Stimulated activated CD8-positive, alpha-beta memory T cell treated with anti-CD3 and anti-CD28 coated beads, Interleukin-12 subunit alpha, Interleukin-12 subunit beta, amount 100 ng/mL, for 4 hours (primary cell): Measurements from ENCODE around the gene SSR1.
"Not testable (repeated sequence)": the region's sequence is repeated elsewhere in the genome, so short reads cannot be mapped to it uniquely, and the experiment has no call there.

Source experiments
- DNase-seq: peaks from one replicate; pipeline ENCODE4 v3.0.0-alpha.2; 2020; ENCODE audit warnings: low read depth

Gene SSR1

DNA sequence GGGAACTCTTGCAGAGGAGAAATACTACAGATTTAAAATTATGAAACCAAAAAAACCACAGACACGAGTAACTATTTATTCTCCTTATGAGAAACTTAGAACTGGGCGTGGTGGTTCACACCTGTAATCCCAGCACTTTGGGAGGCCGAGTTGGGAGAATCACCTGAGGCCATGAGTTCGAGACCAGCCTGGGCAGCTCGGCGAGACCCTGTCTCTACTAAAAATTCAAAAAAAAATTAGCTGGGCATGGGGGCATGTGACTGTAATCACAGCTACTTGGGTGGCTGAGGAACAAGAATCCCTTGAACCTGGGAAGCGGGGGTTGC lies 36.8 kb downstream of the SSR1 start:
- DNase-seq, result no peak

- DNase-seq, result not testable (repeated sequence)
Measured at GRCh38 chr6:7274525-7274924, 38.5 kb downstream of the SSR1 start.

DNA sequence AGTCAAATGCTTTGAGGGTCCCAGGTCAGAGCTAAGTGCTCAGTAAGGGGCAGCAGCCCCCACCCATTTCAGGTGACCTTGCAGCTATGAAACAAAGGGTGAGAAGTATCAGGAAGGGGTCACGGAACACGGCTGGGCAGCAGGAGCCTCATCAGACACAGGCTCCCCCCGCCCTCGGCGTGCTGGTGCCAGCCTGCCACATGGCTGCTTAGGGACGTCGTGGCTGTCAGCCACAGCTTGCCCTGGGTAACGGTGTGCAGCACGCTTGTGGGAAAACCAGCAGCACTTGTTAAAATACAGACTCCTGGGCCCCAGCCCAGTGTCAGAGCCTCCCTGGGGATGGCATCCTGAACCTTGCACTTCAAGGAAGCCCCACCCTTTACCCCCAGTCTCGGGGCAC lies 39.3 kb downstream of the SSR1 start:
- DNase-seq, result no peak

DNA sequence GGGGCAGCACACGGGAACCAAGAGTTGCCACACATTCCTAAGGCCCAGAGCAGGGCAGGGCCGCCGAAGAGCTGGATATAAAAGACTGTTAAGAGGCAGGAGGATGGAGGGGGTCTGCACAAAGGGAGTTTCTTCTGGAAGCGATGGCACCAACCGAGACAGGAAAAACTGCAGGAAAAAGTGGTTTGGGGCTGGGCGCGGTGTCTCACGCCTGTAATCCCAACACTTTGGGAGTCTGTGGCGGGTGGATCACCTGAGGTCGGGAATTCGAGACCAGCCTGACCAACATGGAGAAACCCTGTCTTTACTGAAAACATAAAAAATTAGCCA lies 41.8 kb downstream of the SSR1 start:
- no peak for DNase-seq

DNA sequence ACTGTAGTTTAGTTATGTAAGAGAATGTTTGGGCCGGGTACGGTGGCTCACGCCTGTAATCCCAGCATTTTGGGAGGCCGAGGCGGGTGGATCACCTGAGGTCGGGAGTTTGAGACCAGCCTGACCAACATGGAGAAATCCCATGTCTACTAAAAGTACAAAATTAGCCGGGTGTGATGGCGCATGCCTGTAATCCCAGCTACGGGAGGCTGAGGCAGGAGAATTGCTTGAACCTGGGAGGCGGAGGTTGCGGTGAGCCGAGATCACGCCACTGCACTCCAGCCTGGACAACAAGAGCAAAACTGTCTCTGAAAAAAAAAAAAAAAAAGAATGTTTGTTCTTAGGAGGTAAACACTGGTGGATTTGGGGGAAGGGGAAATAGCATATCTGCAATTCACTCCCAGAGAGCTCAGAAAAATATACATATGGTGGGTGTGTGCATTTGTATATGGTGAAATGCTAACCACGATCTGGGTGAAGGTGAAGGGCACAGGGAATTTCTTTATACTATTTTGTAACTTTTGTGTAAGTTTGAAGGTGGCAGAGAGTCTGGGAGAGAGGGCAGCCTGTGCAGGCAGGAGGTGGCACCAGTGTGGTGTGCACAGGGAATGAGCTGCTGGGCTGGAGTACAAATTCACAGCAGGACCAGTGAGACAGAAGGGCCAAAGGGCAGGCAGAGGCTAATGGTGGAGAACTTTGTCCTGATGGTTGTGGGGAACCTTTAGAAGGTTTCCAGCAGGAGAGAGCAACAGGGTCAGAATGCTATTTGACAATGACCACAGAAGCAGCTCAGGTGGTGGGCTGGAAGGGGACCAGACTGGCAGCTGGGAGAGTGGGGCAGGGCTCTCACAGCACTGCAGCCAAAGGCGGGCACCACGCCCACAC lies 42.4 kb downstream of the SSR1 start:
- no peak for DNase-seq

DNA sequence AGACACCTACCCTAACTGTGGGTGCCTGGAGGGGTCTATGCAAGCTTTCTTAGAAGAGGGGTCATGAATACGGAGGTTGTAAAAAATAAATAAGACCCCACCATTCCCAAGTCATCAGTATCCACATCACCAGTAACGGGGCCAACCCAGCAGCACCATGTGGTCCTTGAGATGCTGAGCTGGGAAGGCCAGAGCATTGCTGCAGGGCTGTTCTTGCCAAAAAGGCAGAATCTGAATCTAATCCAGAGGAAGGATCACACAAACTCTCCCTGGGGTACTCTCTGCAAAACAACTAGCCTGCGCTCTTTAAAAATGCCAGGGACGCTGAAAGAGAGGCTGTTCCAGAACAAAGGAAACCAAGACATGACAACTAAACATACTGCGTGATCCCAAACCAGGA lies 43.2 kb downstream of the SSR1 start:
- DNase-seq, result no peak

DNA sequence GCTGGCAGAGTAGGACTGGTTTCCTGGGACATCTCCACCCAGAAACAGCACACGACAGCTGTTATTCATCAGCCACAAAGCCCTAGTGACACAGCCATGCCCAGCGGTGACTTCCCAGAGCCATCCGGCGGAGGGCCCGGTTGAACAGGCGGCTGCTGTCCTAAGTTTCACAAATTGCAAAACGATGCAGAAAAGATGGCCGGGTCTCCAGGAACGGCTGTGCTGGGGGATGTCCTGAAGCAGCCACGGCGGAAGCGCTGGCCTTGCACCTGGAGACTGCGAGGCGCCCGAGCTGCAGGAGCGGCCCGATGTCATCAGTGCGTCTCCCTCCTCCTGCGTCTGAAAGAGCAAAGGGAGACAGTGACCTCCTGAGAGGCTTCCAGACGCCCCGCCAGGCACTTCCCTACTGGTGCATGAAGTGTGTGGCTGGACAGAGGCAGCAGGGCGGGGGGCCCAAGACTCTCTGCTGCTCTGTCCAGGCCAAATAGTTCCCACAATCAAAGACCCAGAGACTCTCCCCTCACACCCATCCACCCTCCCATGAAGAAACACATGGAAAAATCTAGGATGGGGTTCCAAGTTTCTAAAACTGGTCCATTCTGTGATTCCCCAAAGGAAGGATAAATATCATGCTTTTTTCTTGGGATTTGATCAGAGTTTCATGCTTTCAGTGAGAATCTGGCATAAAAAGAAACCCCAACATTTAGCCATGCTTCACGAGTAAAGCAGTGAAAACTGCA lies 44.0 kb downstream of the SSR1 start:
- DNase-seq, result no peak

DNA sequence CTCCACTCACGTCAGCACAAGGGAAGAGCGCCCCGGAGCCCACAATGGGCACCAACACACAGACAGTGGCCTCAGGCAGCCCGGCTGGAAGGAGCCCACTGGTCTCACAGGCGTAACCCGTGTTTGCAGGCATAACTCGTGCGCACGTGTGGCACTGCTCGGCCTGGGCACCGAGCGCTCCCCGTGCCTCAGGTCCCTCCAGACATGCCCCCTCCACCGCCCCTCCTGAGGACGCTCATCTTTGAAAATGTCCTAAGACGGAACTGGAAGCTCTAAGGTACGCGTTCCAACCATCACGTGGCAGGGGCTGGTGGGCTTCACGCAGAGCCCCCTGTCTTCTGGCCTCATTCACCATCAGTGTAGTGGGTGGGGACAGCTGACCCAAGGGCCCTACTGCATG lies 44.6 kb downstream of the SSR1 start:
- DNase-seq, result no peak

DNA sequence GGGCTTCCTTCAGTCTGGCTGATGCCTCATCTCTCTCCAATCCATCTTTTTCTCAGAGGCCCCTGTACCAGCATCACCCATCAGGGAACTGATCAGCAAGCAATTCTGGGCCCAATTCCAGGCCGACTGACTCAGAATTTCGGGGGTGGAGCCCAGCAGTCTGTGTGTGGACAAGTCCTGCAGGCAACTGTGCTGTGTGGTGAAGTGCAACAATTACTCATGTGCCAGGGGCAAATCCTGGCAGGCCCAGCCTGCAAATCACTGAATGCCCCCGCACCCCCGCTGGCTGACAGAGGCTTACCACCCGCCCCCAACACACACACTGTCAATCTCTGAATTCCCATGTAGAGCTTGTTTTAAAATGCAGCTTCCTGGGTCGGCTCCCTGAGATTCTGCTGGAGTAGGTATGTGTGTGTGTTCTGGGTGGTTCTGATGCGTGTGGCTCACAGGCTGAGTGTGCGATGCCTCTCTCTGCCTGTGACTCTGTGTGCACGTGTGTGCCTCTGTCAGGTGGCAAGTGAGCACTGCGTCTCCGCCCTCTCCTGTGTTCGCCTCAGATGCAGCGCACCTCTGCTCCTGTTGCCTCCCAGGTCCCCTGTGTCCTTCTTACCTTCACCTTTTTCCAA lies 45.4 kb downstream of the SSR1 start:
- no peak for DNase-seq

GRCh38 chr6:7267071-7267465 lies 45.9 kb downstream of the SSR1 start:
- DNase-seq, result no peak

DNA sequence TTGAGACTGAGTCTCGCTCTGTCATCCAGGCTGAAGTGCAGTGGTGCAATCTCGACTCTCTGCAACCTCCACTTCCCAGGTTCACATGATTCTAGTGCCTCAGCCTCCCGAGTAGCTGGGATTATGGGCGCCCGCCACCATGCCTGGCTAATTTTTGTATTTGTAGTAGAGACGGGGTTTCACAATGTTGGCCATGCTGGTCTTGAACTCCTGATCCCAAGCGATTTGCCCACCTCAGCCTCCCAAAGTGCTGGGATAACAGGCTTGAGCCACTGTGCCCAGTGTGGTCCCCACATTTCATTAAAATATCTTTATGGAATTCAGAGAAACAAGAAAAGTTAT lies 47.6 kb downstream of the SSR1 start:
- not testable (repeated sequence) for DNase-seq

DNA sequence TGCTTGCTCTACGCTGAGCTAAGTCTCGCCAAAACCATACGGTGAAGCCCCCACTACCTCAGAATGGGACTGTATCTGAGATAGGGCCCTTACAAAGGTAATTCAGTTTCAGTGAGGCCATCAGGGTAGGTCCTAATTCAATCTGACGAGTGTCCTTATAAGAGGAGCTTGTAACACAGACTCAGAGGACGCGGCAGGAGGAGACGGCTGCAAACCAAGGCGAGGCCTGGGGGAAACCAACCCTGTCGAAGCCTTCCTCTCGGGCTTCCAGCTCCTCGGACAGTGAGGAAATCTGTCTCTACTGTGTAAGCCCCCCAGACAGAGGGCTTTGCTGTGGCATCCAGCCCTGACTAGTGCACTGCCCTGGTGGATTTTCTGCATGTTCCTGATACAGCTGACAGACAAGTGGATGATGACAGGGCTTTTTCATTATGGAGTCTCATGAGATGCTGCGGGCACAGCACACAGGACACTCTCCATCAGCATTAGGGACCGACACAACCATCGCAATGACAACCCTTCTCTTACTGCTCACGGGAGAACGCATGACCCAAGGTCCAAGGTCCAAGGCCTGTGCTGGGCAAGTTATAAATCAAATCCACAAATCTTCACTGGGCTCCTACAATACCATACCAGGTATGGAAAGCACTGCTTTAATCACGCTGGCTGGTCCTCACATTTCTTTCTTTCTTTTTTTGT lies 48.2 kb downstream of the SSR1 start:
- no peak for DNase-seq

- DNase-seq, result no peak
Measured at GRCh38 chr6:7264041-7264440, 49.0 kb downstream of the SSR1 start.

GRCh38 chr6:7263519-7263805 lies 49.5 kb downstream of the SSR1 start:
- DNase-seq, result not testable (repeated sequence)

DNA sequence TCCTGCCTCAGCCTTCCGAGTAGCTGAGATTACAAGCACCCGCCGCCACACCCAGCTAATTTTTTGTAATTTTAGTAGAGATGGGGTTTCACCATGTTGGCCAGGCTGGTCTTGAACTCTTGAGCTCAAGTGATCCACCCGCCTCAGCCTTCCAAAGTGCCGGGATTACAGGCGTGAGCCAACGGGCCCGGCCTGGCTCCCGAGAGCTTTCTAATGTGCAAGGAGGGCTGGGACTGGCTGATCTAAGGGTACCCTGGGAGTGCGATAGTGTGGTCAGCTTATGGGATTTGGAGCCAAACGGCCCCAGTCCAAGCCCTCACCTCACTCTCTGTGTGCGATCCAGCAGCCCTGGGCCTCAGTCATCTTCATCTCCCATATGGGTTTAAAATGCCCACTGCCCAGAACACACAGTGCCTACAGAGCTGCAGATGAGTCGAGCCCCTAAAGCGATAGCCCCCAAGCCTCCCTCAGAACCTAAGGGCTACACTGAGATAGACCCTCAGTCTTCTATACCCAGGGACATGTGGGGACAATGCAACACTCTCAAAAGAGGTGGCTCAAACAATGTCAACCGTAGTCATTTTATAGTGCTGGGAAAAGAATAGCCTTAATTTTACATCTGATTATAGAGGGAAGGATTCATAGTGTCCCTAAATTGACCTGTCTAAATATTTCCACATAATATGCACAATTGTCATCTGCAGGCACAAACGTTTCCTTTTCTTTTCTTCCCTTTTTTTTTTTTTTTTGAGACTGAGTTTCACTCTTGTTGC lies 50.1 kb downstream of the SSR1 start:
- DNase-seq, result no peak

DNA sequence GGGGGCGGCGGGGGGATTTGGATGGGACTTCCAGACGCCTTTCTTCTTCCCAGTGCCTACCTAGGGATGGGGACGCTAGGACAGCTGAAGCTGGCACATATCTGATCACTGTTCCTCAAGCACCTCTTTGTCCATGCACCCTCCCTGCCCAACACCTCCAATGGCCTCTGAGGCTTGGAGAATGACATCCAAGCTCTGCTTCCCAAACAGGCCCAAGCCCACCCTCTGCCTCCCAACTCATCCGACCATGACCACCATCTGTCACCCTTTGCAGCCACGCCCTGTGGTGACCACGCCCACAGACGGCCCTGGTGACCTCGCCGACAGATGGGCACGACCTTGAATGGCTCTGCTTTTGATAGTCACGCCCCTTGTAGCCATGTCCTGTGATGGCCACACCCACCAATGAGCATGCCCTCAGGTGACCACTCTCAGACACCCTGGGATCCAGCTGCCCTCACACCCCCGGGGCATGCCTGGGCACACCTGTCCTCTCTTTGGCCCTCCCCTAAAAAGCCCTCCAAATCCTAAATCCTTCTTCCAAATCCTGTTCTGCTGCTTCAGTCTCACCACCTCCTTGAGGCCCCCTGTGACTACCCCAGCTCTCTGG lies 51.0 kb downstream of the SSR1 start:
- DNase-seq, result no peak

DNA sequence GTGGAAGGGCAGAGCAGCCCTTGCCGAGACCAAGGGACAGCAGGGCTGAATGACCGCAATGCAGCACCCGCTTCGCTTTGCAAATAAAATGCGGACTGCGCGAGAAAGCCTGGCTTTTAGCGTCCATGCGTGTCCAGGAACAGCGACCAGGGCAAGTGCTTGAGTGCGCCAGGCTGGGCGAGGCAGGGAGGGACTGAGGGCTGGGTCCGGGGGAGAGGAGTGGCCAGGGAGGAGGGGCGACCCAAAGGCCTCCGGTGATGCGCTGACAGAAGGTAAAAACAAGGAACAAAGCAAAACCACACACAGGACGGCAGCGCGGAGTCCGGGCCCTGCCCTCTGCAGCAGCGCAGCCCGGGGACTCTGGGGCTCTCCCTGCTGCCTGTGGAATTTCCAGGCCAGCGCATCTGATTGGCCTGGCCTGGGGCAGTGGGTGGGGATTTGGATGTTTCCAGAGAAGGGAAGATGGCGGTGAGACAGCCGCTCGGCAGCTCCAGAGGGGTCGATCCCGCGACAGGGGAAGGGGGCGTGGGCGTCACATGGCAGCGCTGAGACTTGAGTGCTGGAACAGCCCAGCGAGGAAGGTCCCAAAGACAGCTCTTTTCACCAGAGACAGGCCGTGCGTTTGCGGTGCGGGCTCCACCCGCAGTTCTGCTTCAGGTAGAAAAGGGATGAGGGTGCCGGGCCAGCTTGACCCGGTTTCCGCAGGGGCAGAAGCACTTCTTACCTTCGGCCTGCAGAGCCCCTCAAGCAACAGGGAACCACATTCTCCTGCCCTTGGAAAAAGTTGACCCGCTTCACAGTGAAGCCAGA lies 51.8 kb downstream of the SSR1 start:
- DNase-seq, result no peak

GRCh38 chr6:7260291-7261031 lies 52.5 kb downstream of the SSR1 start:
- DNase-seq, result no peak

GRCh38 chr6:7258231-7258763 lies 54.7 kb downstream of the SSR1 start:
- no peak for DNase-seq
